B cell (primary cell): ENCODE data around the gene IGFN1.

Experiments used
- CTCF ChIP-seq: fragments of 200-600 bp; IDR thresholded peaks from one replicate; pipeline ENCODE4 v1.8.0; 2022; ENCODE audit warnings: antibody characterized with exemption, mild to moderate bottlenecking
- EZH2 ChIP-seq: IDR thresholded peaks from 2 replicates; pipeline ENCODE4 v1.6.1; 2012; ENCODE audit warnings: borderline replicate concordance, low read depth, mild to moderate bottlenecking, moderate library complexity, low read length; ENCODE audit not compliant: insufficient read depth, poor library complexity, severe bottlenecking

- TF ChIP-seq CTCF (no peak), EZH2 (no peak)
These were observed 13.7 kb upstream of the IGFN1 start for GRCh38 chr1:201176940-201177339.
